ENCODE measurements around the gene DDX41.

The DDX41 gene

GRCh38 chr5:177519463-177520235 is 2.9 kb upstream of the DDX41 start:
- peaks cover 0 to 17% (median 15%) of the 10 kb centered on the region in 4 donors for H3K4me1 ChIP-seq
- peaks cover 32 to 66% (median 52%) of the 10 kb centered on the region in 3 donors for H3K36me3 ChIP-seq
- no peak for DNase-seq
- H3K27ac ChIP-seq = no peak overlapping the region
- TF ChIP-seq, protein P1, sequence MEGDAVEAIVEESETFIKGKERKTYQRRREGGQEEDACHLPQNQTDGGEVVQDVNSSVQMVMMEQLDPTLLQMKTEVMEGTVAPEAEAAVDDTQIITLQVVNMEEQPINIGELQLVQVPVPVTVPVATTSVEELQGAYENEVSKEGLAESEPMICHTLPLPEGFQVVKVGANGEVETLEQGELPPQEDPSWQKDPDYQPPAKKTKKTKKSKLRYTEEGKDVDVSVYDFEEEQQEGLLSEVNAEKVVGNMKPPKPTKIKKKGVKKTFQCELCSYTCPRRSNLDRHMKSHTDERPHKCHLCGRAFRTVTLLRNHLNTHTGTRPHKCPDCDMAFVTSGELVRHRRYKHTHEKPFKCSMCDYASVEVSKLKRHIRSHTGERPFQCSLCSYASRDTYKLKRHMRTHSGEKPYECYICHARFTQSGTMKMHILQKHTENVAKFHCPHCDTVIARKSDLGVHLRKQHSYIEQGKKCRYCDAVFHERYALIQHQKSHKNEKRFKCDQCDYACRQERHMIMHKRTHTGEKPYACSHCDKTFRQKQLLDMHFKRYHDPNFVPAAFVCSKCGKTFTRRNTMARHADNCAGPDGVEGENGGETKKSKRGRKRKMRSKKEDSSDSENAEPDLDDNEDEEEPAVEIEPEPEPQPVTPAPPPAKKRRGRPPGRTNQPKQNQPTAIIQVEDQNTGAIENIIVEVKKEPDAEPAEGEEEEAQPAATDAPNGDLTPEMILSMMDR (IDR thresholded peaks at IDR 0.05) = no peak
- H3K4me3 ChIP-seq = no peak overlapping the region
- no peaks in the 10 kb centered on the region for H3K9me3 ChIP-seq
- intact Hi-C loops (cut with DNase I; ENCODE audit: low total_unique reads) = no loop called here
- no peaks in the 10 kb centered on the region for H3K27me3 ChIP-seq

DNA sequence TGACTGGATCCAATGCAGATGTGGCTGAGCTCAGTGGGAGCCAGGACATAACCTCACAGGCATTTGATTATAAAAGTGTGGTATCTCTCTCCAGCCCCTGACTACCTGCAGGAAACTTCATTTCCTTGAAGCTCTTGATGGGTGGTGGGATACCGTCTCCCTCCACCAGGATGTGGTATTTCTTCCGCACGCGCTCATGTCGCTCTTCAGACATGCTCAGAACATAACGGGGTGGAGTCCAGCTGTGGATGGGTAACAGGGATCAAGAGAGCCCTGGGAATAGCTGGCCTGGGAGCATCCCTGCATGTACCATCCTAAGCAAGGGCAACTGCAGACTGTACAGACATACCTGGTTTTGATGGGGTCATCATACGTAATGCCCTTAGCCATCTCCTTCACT is 1.2 kb downstream of the DDX41 start:
- TF ChIP-seq, protein P1 (IDR thresholded peaks at IDR 0.05) = no peak
- H3K9me3 ChIP-seq = no peaks in the 10 kb centered on the region
- peaks cover 0 to 19% (median 15%) of the 10 kb centered on the region in 4 donors for H3K4me1 ChIP-seq
- H3K27ac ChIP-seq = no peak overlapping the region
- no peak for DNase-seq
- H3K27me3 ChIP-seq = no peaks in the 10 kb centered on the region
- H3K4me3 ChIP-seq = peak overlapping the region; percentile 65 to 89
- H3K36me3 ChIP-seq = peaks cover 45 to 66% (median 59%) of the 10 kb centered on the region in 3 donors
- intact Hi-C loops (cut with DNase I; ENCODE audit: low total_unique reads) = no loop called here

GRCh38 chr5:177514541-177514940 is 2.2 kb downstream of the DDX41 start:
- TF ChIP-seq, protein P1 (IDR thresholded peaks at IDR 0.05) = no peak
- H3K27ac ChIP-seq = no peak overlapping the region
- no peaks in the 10 kb centered on the region for H3K9me3 ChIP-seq
- H3K4me1 ChIP-seq = peaks cover 0 to 19% (median 15%) of the 10 kb centered on the region in 4 donors
- peaks cover 36 to 64% (median 53%) of the 10 kb centered on the region in 3 donors for H3K36me3 ChIP-seq
- DNase-seq = no peak
- H3K27me3 ChIP-seq = no peaks in the 10 kb centered on the region
- intact Hi-C loops (cut with DNase I; ENCODE audit: low total_unique reads) = no loop called here
- no peak overlapping the region for H3K4me3 ChIP-seq

DNA sequence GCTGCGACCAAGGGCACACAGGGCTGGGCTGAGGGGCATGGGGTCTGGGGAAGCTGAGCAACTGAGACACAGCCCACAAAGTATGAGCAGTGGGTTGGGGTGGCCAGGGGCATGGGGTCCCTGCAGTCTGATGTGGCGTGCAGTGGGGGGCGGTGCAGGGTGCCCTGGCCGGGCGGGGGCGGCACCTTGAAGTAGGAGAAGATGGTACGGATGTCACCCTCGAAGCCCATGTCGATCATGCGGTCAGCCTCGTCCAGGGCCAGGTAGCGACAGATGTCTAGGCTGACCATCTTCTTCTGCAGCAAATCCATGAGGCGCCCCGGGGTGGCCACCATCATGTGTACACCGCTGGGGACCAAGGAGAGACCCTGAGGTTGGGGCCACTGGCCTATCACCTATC is 3.3 kb downstream of the DDX41 start:
- TF ChIP-seq, protein P1 (IDR thresholded peaks at IDR 0.05) = no peak
- H3K27ac ChIP-seq = no peak overlapping the region
- peaks cover 36 to 65% (median 51%) of the 10 kb centered on the region in 3 donors for H3K36me3 ChIP-seq
- H3K27me3 ChIP-seq = no peaks in the 10 kb centered on the region
- peaks cover 0 to 19% (median 15%) of the 10 kb centered on the region in 4 donors for H3K4me1 ChIP-seq
- DNase-seq = no peak
- intact Hi-C loops (cut with DNase I; ENCODE audit: low total_unique reads) = no loop called here
- no peak overlapping the region for H3K4me3 ChIP-seq
- no peaks in the 10 kb centered on the region for H3K9me3 ChIP-seq

DNA sequence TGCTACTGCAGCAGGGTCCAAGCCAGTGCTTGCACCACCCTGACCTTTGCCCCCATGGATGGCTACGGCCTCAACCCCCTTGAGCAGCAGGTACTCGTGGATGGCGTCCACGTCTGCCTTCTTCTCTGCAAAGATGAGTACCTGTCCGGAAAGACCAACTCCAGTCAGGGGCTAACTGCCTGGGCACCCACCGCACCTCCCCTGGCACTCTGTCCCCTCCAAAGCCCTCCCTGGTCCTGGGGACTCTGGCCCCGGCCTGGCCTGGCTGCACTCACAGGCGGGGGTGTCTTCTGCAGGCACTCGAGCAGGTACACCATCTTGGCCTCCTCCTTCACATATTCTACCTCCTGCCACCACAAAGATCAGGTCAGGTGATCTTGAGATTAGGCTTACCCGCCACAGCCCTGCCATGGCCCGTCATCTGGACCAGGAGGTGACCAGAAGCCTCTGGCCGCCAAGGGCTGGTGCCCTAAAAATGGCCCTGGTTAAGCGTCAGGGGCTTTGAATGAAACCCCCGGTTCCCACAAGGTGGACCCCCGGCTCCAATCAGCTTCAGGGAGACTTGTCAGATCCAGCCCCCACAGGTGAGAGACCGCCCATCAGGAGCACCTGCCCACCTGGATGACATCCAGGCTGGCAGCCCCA is 3.9 kb downstream of the DDX41 start:
- Histone ChIP-seq H3K4me3 (no peak overlapping the region), H3K27me3 (no peaks in the 10 kb centered on the region), H3K9me3 (no peaks in the 10 kb centered on the region), H3K4me1 (peaks cover 0 to 19% (median 15%) of the 10 kb centered on the region in 4 donors), H3K27ac (no peak overlapping the region), H3K36me3 (peaks cover 36 to 67% (median 51%) of the 10 kb centered on the region in 3 donors)
- intact Hi-C loops (cut with DNase I; ENCODE audit: low total_unique reads) = no loop called here
- DNase-seq = no peak
- TF ChIP-seq, protein P1 (IDR thresholded peaks at IDR 0.05) = no peak

All from tibial artery (tissue), 4 donors.